HepG2 (cell line): ENCODE results near the gene CR1. TPM values are rescaled to one million over a fixed set of nuclear protein-coding genes. Genes with fewer than 3 reads are reported as not detected.

ENCODE experiments used
- ASH2L ChIP-seq: fragments of 300-600, 200-600 bp; sonication (generic); IDR thresholded peaks from 2 replicates; pipeline ENCODE4 v1.7.0; 2017; ENCODE audit warnings: low read depth, mild to moderate bottlenecking, moderate library complexity, mixed read lengths, low read length; ENCODE audit not compliant: insufficient read length
- CENPX ChIP-seq: sonication (generic); formaldehyde crosslinking; IDR thresholded peaks from 2 replicates; pipeline ENCODE4 v1.9.0; 2021; ENCODE audit warnings: mild to moderate bottlenecking, missing genetic modification reagents, moderate library complexity
- EEA1 ChIP-seq: sonication (generic); formaldehyde crosslinking; IDR thresholded peaks from 2 replicates; pipeline ENCODE4 v1.5.1; 2020; ENCODE audit warnings: mild to moderate bottlenecking, missing genetic modification reagents, borderline replicate concordance
- FOXA1 ChIP-seq, 2 experiments: fragments of 450-650 bp in 1 of 2; sonication (generic) in 1 of 2; formaldehyde crosslinking in 1 of 2; IDR thresholded peaks; 2 replicates each; pipeline versions ENCODE4 v1.4.0 to v1.6.1; 2016 to 2020; ENCODE audit warnings: missing genetic modification reagents in 1 of 2
- HOXD1 ChIP-seq: sonication (generic); formaldehyde crosslinking; IDR thresholded peaks from 2 replicates; pipeline ENCODE4 v1.5.0; 2020; ENCODE audit warnings: missing genetic modification reagents
- KDM1A ChIP-seq: IDR thresholded peaks from 2 replicates; pipeline ENCODE4 v1.6.1; 2016; ENCODE audit warnings: missing compliant biosample characterization
- PHF21A ChIP-seq: sonication (generic); formaldehyde crosslinking; IDR thresholded peaks from 2 replicates; pipeline ENCODE4 v1.5.0; 2020; ENCODE audit warnings: mild to moderate bottlenecking, missing genetic modification reagents
- PHF5A ChIP-seq: IDR thresholded peaks from one replicate; pipeline ENCODE4 v1.6.1; 2018; ENCODE audit warnings: low read depth, missing genetic modification reagents; ENCODE audit not compliant: unreplicated experiment
- PITX1 ChIP-seq: sonication (generic); formaldehyde crosslinking; IDR thresholded peaks from 2 replicates; pipeline ENCODE4 v1.5.1; 2020; ENCODE audit warnings: mild to moderate bottlenecking, missing genetic modification reagents
- RAD51 ChIP-seq: fragments of 450-650 bp; IDR thresholded peaks from 2 replicates; pipeline ENCODE4 v1.6.1; 2016; ENCODE audit warnings: borderline replicate concordance
- SETDB1 ChIP-seq: sonication (generic); formaldehyde crosslinking; IDR thresholded peaks from 2 replicates; pipeline ENCODE4 v1.5.1; 2020; ENCODE audit warnings: missing genetic modification reagents, mild to moderate bottlenecking, borderline replicate concordance
- ZFY ChIP-seq: sonication (generic); formaldehyde crosslinking; IDR thresholded peaks from 2 replicates; pipeline ENCODE4 v1.4.0; 2020; ENCODE audit warnings: missing genetic modification reagents
- ZMAT3 ChIP-seq: sonication (generic); formaldehyde crosslinking; conservative IDR thresholded peaks from 2 replicates; pipeline ENCODE4 v1.7.0; 2021; ENCODE audit warnings: missing genetic modification reagents
- ZNF256 ChIP-seq: sonication (generic); formaldehyde crosslinking; conservative IDR thresholded peaks from 2 replicates; pipeline ENCODE4 v1.4.0; 2020; ENCODE audit warnings: missing genetic modification reagents
- ZNF3 ChIP-seq: IDR thresholded peaks from 2 replicates; pipeline ENCODE4 v1.7.0; 2017; ENCODE audit warnings: inconsistent platforms
- ZNF460 ChIP-seq: sonication (generic); formaldehyde crosslinking; IDR thresholded peaks from 2 replicates; pipeline ENCODE4 v1.5.1; 2020; ENCODE audit warnings: missing genetic modification reagents, mild to moderate bottlenecking, borderline replicate concordance
- ZNF850 ChIP-seq: sonication (generic); formaldehyde crosslinking; conservative IDR thresholded peaks from 2 replicates; pipeline ENCODE4 v1.9.0; 2021; ENCODE audit warnings: mild to moderate bottlenecking, missing genetic modification reagents
- ZSCAN21 ChIP-seq: sonication (generic); formaldehyde crosslinking; IDR thresholded peaks from 2 replicates; pipeline ENCODE4 v1.8.0; 2022; ENCODE audit warnings: mild to moderate bottlenecking, missing genetic modification reagents, moderate library complexity, borderline replicate concordance
- polyA plus RNA-seq, 8 experiments: library from polyadenylated mRNA; depleted of rRNA in 3 of 8; stranded (reverse) in 7 of 8; unstranded in 1 of 8; fragments of >200 nt; fragmentation: Illumina TruSeq in 4 of 8; extraction: Trizol in 4 of 8; gene quantifications; 2 replicates each; pipeline versions ENCODE4 v1.2.1 to v1.2.3, GENCODE V29; 2011 to 2016; ENCODE audit warnings: low read depth in 4 of 8, missing spikeins in 1 of 8, mixed read lengths in 1 of 8; ENCODE audit not compliant: insufficient read depth in 1 of 8
- total RNA-seq, 5 experiments: library from RNA; depleted of rRNA; stranded (reverse); fragments of >200 nt; fragmentation: Illumina TruSeq; extraction: Trizol; gene quantifications; 2 replicates each; pipeline ENCODE4 v1.2.3, GENCODE V29; 2016; ENCODE audit warnings: low read depth in 1 of 5
- TF ChIP-seq, protein P1 (sequence below): IDR thresholded peaks from 2 replicates; pipeline ENCODE4 v1.4.0; 2020; ENCODE audit warnings: mild to moderate bottlenecking, missing genetic modification reagents
- TF ChIP-seq, protein P2 (sequence below): sonication (generic); formaldehyde crosslinking; IDR thresholded peaks from 2 replicates; pipeline ENCODE4 v1.4.0; 2020; ENCODE audit warnings: missing genetic modification reagents
- TF ChIP-seq, protein P3 (sequence below): IDR thresholded peaks from 2 replicates; pipeline ENCODE4 v1.6.1; 2016; ENCODE audit warnings: low read depth
- TF ChIP-seq, protein P4 (sequence below): IDR thresholded peaks from 2 replicates; pipeline ENCODE4 v1.6.1; 2016

Gene CR1
- total and polyA plus RNA-seq, 2 of the 13 experiments (the other 11 are each of a cell fraction or from before 2014, with no cell fraction given) = not detected

DNA sequence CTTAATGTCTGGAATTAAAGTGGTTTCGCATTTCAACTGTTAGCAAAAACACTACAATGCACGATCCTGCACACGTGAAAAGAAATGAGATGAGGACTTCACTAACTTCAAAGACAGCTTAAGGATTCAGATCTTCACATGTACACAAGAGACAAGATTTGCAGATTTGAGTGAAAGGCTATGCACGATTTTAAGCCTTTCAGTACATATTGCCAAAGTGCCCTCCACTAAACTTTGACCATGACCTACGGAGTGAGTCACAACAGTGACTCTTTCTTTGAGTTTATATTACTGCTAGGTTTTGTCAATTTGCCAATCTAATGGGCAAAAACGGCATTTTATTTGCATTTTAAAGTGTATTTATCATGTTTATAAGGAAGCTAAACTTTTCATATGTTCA, 107.8 kb downstream of the CR1 start (continued):
- TF ChIP-seq, protein P1, sequence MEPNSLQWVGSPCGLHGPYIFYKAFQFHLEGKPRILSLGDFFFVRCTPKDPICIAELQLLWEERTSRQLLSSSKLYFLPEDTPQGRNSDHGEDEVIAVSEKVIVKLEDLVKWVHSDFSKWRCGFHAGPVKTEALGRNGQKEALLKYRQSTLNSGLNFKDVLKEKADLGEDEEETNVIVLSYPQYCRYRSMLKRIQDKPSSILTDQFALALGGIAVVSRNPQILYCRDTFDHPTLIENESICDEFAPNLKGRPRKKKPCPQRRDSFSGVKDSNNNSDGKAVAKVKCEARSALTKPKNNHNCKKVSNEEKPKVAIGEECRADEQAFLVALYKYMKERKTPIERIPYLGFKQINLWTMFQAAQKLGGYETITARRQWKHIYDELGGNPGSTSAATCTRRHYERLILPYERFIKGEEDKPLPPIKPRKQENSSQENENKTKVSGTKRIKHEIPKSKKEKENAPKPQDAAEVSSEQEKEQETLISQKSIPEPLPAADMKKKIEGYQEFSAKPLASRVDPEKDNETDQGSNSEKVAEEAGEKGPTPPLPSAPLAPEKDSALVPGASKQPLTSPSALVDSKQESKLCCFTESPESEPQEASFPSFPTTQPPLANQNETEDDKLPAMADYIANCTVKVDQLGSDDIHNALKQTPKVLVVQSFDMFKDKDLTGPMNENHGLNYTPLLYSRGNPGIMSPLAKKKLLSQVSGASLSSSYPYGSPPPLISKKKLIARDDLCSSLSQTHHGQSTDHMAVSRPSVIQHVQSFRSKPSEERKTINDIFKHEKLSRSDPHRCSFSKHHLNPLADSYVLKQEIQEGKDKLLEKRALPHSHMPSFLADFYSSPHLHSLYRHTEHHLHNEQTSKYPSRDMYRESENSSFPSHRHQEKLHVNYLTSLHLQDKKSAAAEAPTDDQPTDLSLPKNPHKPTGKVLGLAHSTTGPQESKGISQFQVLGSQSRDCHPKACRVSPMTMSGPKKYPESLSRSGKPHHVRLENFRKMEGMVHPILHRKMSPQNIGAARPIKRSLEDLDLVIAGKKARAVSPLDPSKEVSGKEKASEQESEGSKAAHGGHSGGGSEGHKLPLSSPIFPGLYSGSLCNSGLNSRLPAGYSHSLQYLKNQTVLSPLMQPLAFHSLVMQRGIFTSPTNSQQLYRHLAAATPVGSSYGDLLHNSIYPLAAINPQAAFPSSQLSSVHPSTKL (CRISPR knock-in tag) = peak; percentile 99
- TF ChIP-seq PITX1 (CRISPR knock-in tag) (peak; percentile 97), ZFY (CRISPR knock-in tag) (no peak), KDM1A (CRISPR knock-in tag) (0 out of 2 replicates have a peak, but pooled peaks have one; percentile 17), HOXD1 (CRISPR knock-in tag) (0 out of 2 replicates have a peak, but pooled peaks have one; percentile 79), FOXA1 (IDR thresholded peaks at IDR 0.05) (peak; percentile 87), FOXA1 (CRISPR knock-in tag; IDR thresholded peaks at IDR 0.05) (peak; percentile 99), ZNF3 (CRISPR knock-in tag) (no peak), PHF21A (CRISPR knock-in tag) (no peak), CENPX (no peak), SETDB1 (CRISPR knock-in tag) (no peak), RAD51 (no peak), ZMAT3 (CRISPR knock-in tag) (no peak), PHF5A (CRISPR knock-in tag) (no peak), EEA1 (CRISPR knock-in tag) (no peak), ZSCAN21 (no peak), ZNF256 (CRISPR knock-in tag) (no peak), ZNF460 (CRISPR knock-in tag) (no peak), ASH2L (peak; percentile 44), ZNF850 (CRISPR knock-in tag) (no peak)
- TF ChIP-seq, protein P2, sequence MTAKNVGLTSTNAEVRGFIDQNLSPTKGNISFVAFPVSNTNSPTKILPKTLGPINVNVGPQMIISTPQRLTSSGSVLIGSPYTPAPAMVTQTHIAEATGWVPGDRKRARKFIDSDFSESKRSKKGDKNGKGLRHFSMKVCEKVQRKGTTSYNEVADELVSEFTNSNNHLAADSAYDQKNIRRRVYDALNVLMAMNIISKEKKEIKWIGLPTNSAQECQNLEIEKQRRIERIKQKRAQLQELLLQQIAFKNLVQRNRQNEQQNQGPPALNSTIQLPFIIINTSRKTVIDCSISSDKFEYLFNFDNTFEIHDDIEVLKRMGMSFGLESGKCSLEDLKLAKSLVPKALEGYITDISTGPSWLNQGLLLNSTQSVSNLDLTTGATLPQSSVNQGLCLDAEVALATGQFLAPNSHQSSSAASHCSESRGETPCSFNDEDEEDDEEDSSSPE (CRISPR knock-in tag) = 0 out of 2 replicates have a peak, but pooled peaks have one; percentile 23
- TF ChIP-seq, protein P3, sequence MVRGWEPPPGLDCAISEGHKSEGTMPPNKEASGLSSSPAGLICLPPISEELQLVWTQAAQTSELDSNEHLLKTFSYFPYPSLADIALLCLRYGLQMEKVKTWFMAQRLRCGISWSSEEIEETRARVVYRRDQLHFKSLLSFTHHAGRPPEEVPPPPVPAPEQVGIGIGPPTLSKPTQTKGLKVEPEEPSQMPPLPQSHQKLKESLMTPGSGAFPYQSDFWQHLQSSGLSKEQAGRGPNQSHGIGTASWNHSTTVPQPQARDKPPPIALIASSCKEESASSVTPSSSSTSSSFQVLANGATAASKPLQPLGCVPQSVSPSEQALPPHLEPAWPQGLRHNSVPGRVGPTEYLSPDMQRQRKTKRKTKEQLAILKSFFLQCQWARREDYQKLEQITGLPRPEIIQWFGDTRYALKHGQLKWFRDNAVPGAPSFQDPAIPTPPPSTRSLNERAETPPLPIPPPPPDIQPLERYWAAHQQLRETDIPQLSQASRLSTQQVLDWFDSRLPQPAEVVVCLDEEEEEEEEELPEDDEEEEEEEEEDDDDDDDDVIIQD = peak; percentile 34; the same call in 1 of the 2 replicates
- TF ChIP-seq, protein P4, sequence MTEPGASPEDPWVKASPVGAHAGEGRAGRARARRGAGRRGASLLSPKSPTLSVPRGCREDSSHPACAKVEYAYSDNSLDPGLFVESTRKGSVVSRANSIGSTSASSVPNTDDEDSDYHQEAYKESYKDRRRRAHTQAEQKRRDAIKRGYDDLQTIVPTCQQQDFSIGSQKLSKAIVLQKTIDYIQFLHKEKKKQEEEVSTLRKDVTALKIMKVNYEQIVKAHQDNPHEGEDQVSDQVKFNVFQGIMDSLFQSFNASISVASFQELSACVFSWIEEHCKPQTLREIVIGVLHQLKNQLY = peak; percentile 95
